ENCODE results near the gene TNK1. TPM values are rescaled to one million over a fixed set of nuclear protein-coding genes. Genes with fewer than 3 reads are reported as not detected.

TNK1 gene
- total and polyA plus RNA-seq, 2 of the 8 experiments (the other 6 are each of a cell fraction or from before 2014, with no cell fraction given) = 7.6 to 9.5 TPM

DNA sequence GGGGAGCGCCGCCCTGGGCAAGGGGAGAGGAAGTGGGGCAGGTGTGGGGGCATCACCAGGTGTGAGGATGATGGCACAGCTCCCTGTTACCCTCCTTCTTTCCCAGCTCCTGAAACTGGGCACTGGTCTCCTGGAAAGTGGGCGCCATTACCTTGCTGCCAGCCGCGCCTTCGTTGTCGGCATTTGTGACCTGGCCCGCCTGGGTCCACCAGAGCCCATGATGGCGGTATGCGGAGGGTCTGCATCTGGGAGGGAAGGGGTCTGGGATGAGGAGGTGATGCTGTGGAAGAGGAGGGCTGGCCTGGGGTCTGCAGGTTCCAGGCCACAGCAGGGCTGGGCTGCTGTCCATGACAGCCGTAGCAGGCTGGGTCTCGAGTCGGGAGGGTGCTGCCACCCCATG is 39.0 kb upstream of the TNK1 start:
- Histone ChIP-seq H3K18ac (ENCODE audit: extremely low read depth, low read length) (no peak overlapping the region), H4K5ac (ENCODE audit: insufficient read length, low read depth, low read length) (no peak overlapping the region), H2BK120ac (replicated peaks; ENCODE audit: low read depth, low read length) (no peak overlapping the region), H3K4ac (replicated peaks; ENCODE audit: insufficient read length, low read depth, low read length) (no peak overlapping the region), H3K23me2 (ENCODE audit: low read depth, low read length) (no peaks in the 10 kb centered on the region; the same call in 1 of the 2 replicates), H4K91ac (replicated peaks; ENCODE audit: insufficient read length, low read length) (no peak overlapping the region), H2AFZ (ENCODE audit: low read length) (no peak overlapping the region), H2BK12ac (ENCODE audit: low read depth, low read length) (no peak overlapping the region), H3K27ac (ENCODE audit: low read depth, low read length) (no peak overlapping the region), H3K79me2 (ENCODE audit: control insufficient read depth in 1 of 2, insufficient read depth in 2 of 2, low read length in 2 of 2) (no peaks in the 10 kb centered on the region), H2AK5ac (ENCODE audit: low read depth, low read length) (no peak overlapping the region), H3K4me1 (replicated peaks in 1 of 4; ENCODE audit: control insufficient read depth in 3 of 4, insufficient read depth in 4 of 4, low read length in 3 of 4) (peaks cover 0 to 8% (median 5%) of the 10 kb centered on the region in 4 experiments; a peak in 6 of 7 replicates), H3K4me2 (ENCODE audit: insufficient read depth in 1 of 2, low read depth in 2 of 2, low read length in 2 of 2) (no peak overlapping the region), H3K27me3 (replicated peaks in 1 of 4; ENCODE audit: control insufficient read depth in 3 of 4, extremely low read depth in 1 of 4, insufficient read depth in 3 of 4, low read length in 3 of 4) (no peaks in the 10 kb centered on the region), H4K20me1 (replicated peaks in 1 of 2; ENCODE audit: control insufficient read depth in 1 of 2, insufficient read depth in 2 of 2, low read length in 2 of 2) (no peaks in the 10 kb centered on the region), H2BK5ac (ENCODE audit: low read depth, low read length) (no peak overlapping the region; the same call in 1 of the 2 replicates), H2BK20ac (ENCODE audit: low read length) (no peak overlapping the region), H3K23ac (ENCODE audit: insufficient read length) (no peak overlapping the region), H3K9ac (replicated peaks in 1 of 4; ENCODE audit: extremely low read depth in 1 of 4, low read depth in 3 of 4, low read length in 3 of 4) (no peak overlapping the region), H3K36me3 (ENCODE audit: control insufficient read depth in 2 of 4, insufficient read depth in 4 of 4, low read length in 3 of 4) (no peaks in the 10 kb centered on the region; a peak in 1 of 8 replicates), H2BK15ac (ENCODE audit: low read length) (no peak overlapping the region), H3K4me3 (ENCODE audit: extremely low read depth in 1 of 4, insufficient read depth in 2 of 4, low read depth in 3 of 4, low read length in 4 of 4) (no peak overlapping the region), H3K79me1 (ENCODE audit: low read depth, low read length) (no peaks in the 10 kb centered on the region), H3K9me3 (ENCODE audit: insufficient read depth in 2 of 2, low read depth in 1 of 2, low read length in 1 of 2) (no peaks in the 10 kb centered on the region), H3K56ac (replicated peaks; ENCODE audit: insufficient read length, low read depth, low read length) (no peak overlapping the region), H3K14ac (ENCODE audit: insufficient read length) (no peak overlapping the region), H4K8ac (ENCODE audit: extremely low read depth, insufficient read depth, low read length) (no peak overlapping the region)
- ChIA-PET POLR2A (ENCODE audit: partially characterized antibody) (interaction anchor here (0.7 to 1.5 kb wide), 5 partner anchors 12 to 79 kb away, joined by 3 to 7 read pairs (median 5); no protein-coding TSS in a partner anchor), CTCF (ENCODE audit: partially characterized antibody) (interaction anchor here (0.6 to 14.1 kb wide), 6 partner anchors 8 to 196 kb away, joined by 3 to 167 read pairs (median 3); partner anchors contain the start of gene NEURL4)
- WGBS, 2 experiments (ENCODE audit: extremely low coverage in 1 of 2, insufficient coverage in 1 of 2, insufficient read length in 1 of 2, insufficient replicate concordance in 2 of 2, low coverage in 1 of 2, low lambda C conversion rate in 2 of 2, missing lambda C conversion rate in 1 of 2) = 91% methylated on average over 12 of the region's 13 CpGs; no CpG with 5 or more reads in 1 of the 2 experiments
- DNase-seq (ENCODE audit: low read depth in 1 of 2, low spot score in 2 of 2) = no peak
- no peak for TF ChIP-seq BACH1 (IDR thresholded peaks at IDR 0.05; ENCODE audit: low read length)
- TF ChIP-seq, protein P1, sequence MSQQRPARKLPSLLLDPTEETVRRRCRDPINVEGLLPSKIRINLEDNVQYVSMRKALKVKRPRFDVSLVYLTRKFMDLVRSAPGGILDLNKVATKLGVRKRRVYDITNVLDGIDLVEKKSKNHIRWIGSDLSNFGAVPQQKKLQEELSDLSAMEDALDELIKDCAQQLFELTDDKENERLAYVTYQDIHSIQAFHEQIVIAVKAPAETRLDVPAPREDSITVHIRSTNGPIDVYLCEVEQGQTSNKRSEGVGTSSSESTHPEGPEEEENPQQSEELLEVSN (IDR thresholded peaks at IDR 0.05) = no peak
- FAIRE-seq = no peak
